PFSK-1 (cell line): ENCODE data around the gene MICOS13.

Source experiments
- FOXP2 ChIP-seq: optimal IDR thresholded peaks from 2 replicates; pipeline ENCODE3; 2011; ENCODE audit warnings: borderline replicate concordance, control low read depth, inconsistent platforms; ENCODE audit not compliant: insufficient read depth; ENCODE audit errors: extremely low read length, extremely low read depth
- POLR2AphosphoS5 ChIP-seq: IDR thresholded peaks from 2 replicates; pipeline ENCODE4 v1.6.1; 2012; ENCODE audit warnings: low read depth, mild to moderate bottlenecking, control low read depth, low read length, moderate library complexity
- SIN3A ChIP-seq: IDR thresholded peaks from 2 replicates; pipeline ENCODE4 v1.6.1; 2012; ENCODE audit warnings: mild to moderate bottlenecking, low read length, moderate library complexity, borderline replicate concordance; ENCODE audit not compliant: insufficient read depth
- TAF1 ChIP-seq: IDR thresholded peaks from 2 replicates; pipeline ENCODE4 v1.6.1; 2012; ENCODE audit warnings: low read length, control low read depth, borderline replicate concordance; ENCODE audit not compliant: insufficient read depth
- TF ChIP-seq, protein P1 (sequence below), 2 experiments: IDR thresholded peaks; 2 replicates each; pipeline versions ENCODE4 v1.6.1 to v1.8.0; 2011 to 2012; ENCODE audit warnings: low read depth in 2 of 2, low read length in 2 of 2, control low read depth in 1 of 2, inconsistent platforms in 1 of 2, mild to moderate bottlenecking in 1 of 2, moderate library complexity in 1 of 2; ENCODE audit not compliant: insufficient read depth in 1 of 2

The MICOS13 gene

DNA sequence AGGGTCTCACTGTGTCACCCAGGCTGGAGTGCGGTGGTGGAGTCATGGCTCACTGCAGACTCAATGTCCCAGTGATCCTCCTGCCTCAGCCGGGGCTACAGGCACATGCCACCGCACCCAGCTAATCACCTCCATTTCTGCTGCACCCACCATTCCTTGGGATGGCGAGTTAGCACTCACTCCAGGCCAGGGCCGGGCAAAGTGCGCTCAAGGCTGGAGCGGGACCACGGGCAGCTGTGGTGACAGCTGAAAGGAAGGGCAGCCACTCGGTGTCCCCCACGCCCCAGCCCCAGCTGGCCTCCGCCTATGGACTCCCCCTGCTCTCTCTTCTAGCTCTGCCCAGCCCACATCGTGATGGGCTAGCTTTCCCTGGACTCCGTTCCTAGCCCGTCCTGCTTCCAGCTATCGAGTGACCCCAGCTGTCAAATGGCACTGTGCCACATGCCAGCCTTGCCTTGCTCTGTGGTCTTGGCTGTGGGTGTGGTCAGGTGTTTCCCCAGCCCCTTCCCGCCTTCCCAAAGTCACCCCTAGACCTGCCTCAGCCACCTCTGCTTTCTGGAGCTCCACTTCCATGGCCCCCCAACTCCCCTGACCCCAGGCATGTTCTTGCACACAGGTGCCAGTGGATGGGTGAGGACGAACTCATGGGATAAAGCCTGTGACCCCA is 4.1 kb downstream of the MICOS13 start:
- TF ChIP-seq TAF1 (no peak), POLR2AphosphoS5 (no peak), SIN3A (no peak), FOXP2 (no peak)
- TF ChIP-seq, protein P1, sequence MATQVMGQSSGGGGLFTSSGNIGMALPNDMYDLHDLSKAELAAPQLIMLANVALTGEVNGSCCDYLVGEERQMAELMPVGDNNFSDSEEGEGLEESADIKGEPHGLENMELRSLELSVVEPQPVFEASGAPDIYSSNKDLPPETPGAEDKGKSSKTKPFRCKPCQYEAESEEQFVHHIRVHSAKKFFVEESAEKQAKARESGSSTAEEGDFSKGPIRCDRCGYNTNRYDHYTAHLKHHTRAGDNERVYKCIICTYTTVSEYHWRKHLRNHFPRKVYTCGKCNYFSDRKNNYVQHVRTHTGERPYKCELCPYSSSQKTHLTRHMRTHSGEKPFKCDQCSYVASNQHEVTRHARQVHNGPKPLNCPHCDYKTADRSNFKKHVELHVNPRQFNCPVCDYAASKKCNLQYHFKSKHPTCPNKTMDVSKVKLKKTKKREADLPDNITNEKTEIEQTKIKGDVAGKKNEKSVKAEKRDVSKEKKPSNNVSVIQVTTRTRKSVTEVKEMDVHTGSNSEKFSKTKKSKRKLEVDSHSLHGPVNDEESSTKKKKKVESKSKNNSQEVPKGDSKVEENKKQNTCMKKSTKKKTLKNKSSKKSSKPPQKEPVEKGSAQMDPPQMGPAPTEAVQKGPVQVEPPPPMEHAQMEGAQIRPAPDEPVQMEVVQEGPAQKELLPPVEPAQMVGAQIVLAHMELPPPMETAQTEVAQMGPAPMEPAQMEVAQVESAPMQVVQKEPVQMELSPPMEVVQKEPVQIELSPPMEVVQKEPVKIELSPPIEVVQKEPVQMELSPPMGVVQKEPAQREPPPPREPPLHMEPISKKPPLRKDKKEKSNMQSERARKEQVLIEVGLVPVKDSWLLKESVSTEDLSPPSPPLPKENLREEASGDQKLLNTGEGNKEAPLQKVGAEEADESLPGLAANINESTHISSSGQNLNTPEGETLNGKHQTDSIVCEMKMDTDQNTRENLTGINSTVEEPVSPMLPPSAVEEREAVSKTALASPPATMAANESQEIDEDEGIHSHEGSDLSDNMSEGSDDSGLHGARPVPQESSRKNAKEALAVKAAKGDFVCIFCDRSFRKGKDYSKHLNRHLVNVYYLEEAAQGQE (IDR thresholded peaks at IDR 0.05; ENCODE audit: insufficient read depth in 1 of 2, low read depth in 2 of 2, low read length in 2 of 2): no peak

- TF ChIP-seq, protein P1 (IDR thresholded peaks at IDR 0.05; ENCODE audit: insufficient read depth in 1 of 2, low read depth in 2 of 2, low read length in 2 of 2): no peak
- TF ChIP-seq FOXP2 (no peak), SIN3A (no peak), POLR2AphosphoS5 (no peak), TAF1 (no peak)
Measured at GRCh38 chr19:5674714-5675113, 5.6 kb downstream of the MICOS13 start.

- TF ChIP-seq POLR2AphosphoS5: no peak
- TF ChIP-seq TAF1: no peak
- TF ChIP-seq FOXP2: no peak
- TF ChIP-seq SIN3A: no peak
- TF ChIP-seq, protein P1 (IDR thresholded peaks at IDR 0.05; ENCODE audit: insufficient read depth in 1 of 2, low read depth in 2 of 2, low read length in 2 of 2): no peak
Measured at GRCh38 chr19:5673752-5674151, 6.6 kb downstream of the MICOS13 start.

GRCh38 chr19:5672708-5673459 is 7.4 kb downstream of the MICOS13 start:
- TF ChIP-seq, protein P1 (IDR thresholded peaks at IDR 0.05; ENCODE audit: insufficient read depth in 1 of 2, low read depth in 2 of 2, low read length in 2 of 2): no peak
- TF ChIP-seq FOXP2: no peak
- no peak for TF ChIP-seq POLR2AphosphoS5
- no peak for TF ChIP-seq TAF1
- no peak for TF ChIP-seq SIN3A
